HepG2 (cell line): Measurements from ENCODE around the gene CHCHD3. TPM values are rescaled to one million over a fixed set of nuclear protein-coding genes. Genes with fewer than 3 reads are reported as not detected.

Source experiments
- ATAC-seq: fragments of 200-7000 bp; cut with Tn5 transposase; 3 replicates; pipeline ENCODE4 v1.9.1; 2020; ENCODE audit warnings: mild to moderate bottlenecking, moderate library complexity
- BruUV-seq: library from RNA; stranded (reverse); fragments of 400-500 nt; replicated peaks from 2 replicates; lab custom pipeline; 2021; lab: Mats Ljungman, UMichigan
- CTCF ChIA-PET: fragments of 300-600 bp; formaldehyde crosslinking; extraction: SDS; loops from one replicate; lab custom pipeline; 2021; ENCODE audit warnings: low total read pairs, inconsistent platforms, low intra/inter-chr PET ratio; lab: Yijun Ruan, JAX
- POLR2A ChIA-PET: fragments of 350-600 bp; sonication (Branson Sonifier 250); formaldehyde crosslinking; loops from one replicate; lab custom pipeline; 2020; ENCODE audit warnings: antibody characterized with exemption, inconsistent platforms; lab: Yijun Ruan, JAX
- DNase-seq: peaks from one replicate; pipeline ENCODE4 v3.0.0-alpha.2; 2015; ENCODE audit warnings: low spot score
- FAIRE-seq: peaks from 3 replicates; lab custom pipeline; 2011; peaks lifted over from hg19 to GRCh38; lab: Jason Lieb, UNC
- H2AFZ ChIP-seq: one replicate; pipeline ENCODE4 v1.6.1; 2011; ENCODE audit warnings: low read length, inconsistent platforms
- H3K27ac ChIP-seq: fragments of 300-600 bp; 3 replicates; pipeline ENCODE4 v1.8.0; 2011; ENCODE audit warnings: mixed run types, mild to moderate bottlenecking, mixed read lengths, low read length, inconsistent platforms; ENCODE audit not compliant: insufficient read depth; ENCODE audit errors: extremely low read length
- H3K27me3 ChIP-seq, 2 experiments: fragments of 200-600 bp in 1 of 2; 2 replicates in 1 of 2; 3 replicates in 1 of 2; pipeline versions ENCODE4 v1.6.0 to v1.8.0; 2011; ENCODE audit warnings: low read length in 2 of 2, mild to moderate bottlenecking in 2 of 2, moderate library complexity in 2 of 2, inconsistent platforms in 1 of 2; ENCODE audit not compliant: insufficient read depth in 2 of 2, control insufficient read depth in 1 of 2
- H3K36me3 ChIP-seq, 2 experiments: fragments of 200-600 bp in 1 of 2; replicated peaks in 1 of 2; 2 replicates in 1 of 2; 3 replicates in 1 of 2; pipeline versions ENCODE4 v1.5.1 to v1.8.0; 2011; ENCODE audit warnings: low read length in 2 of 2, inconsistent platforms in 1 of 2; ENCODE audit not compliant: insufficient read depth in 2 of 2, control insufficient read depth in 1 of 2
- H3K4me1 ChIP-seq: 2 replicates; pipeline ENCODE4 v1.5.1; 2012; ENCODE audit warnings: low read length, inconsistent platforms; ENCODE audit not compliant: insufficient read depth
- H3K4me2 ChIP-seq: 2 replicates; pipeline ENCODE4 v1.6.0; 2011; ENCODE audit warnings: low read depth, low read length, inconsistent platforms
- H3K4me3 ChIP-seq, 3 experiments: fragments of 200-600 bp in 1 of 3; sonication (generic), shearing (Covaris generic) in 1 of 3; replicated peaks in 1 of 3; 2 replicates each; pipeline ENCODE4 v1.5.1; 2011 to 2016; ENCODE audit warnings: low read length in 3 of 3, inconsistent platforms in 2 of 3, low read depth in 2 of 3, mild to moderate bottlenecking in 2 of 3, control low read depth in 1 of 3, mixed read lengths in 1 of 3; ENCODE audit not compliant: insufficient read depth in 1 of 3
- H3K79me2 ChIP-seq: one replicate; pipeline ENCODE4 v1.6.1; 2011; ENCODE audit warnings: low read length, inconsistent platforms; ENCODE audit not compliant: insufficient read depth
- H3K9ac ChIP-seq: 2 replicates; pipeline ENCODE4 v1.6.0; 2011; ENCODE audit warnings: mild to moderate bottlenecking, low read depth, low read length, inconsistent platforms; ENCODE audit not compliant: insufficient read depth
- H3K9me3 ChIP-seq: 2 replicates; pipeline ENCODE4 v1.5.1; 2012; ENCODE audit warnings: mild to moderate bottlenecking, low read length
- H4K20me1 ChIP-seq: 2 replicates; pipeline ENCODE4 v1.6.0; 2011; ENCODE audit warnings: inconsistent platforms, mild to moderate bottlenecking, low read length, moderate library complexity; ENCODE audit not compliant: insufficient read depth
- CEBPB ChIP-seq: IDR thresholded peaks from 2 replicates; pipeline ENCODE4 v1.6.1; 2011; ENCODE audit warnings: low read depth, low read length, improper control_type of control experiment, borderline replicate concordance
- CEBPG ChIP-seq: IDR thresholded peaks from 2 replicates; pipeline ENCODE4 v1.6.1; 2016
- GABPA ChIP-seq, 2 experiments: IDR thresholded peaks; 2 replicates each; pipeline ENCODE4 v1.6.1; 2011 to 2016; ENCODE audit warnings: low read depth in 2 of 2, low read length in 1 of 2, missing biosample characterization in 1 of 2, missing genetic modification characterization in 1 of 2
- JARID2 ChIP-seq: sonication (generic); formaldehyde crosslinking; IDR thresholded peaks from 2 replicates; pipeline ENCODE4 v1.8.1; 2023; ENCODE audit warnings: missing genetic modification reagents, inconsistent platforms; ENCODE audit not compliant: insufficient replicate concordance
- NR2F2 ChIP-seq: IDR thresholded peaks from 2 replicates; pipeline ENCODE4 v1.6.1; 2012; ENCODE audit warnings: low read depth, inconsistent platforms, borderline replicate concordance
- PAF1 ChIP-seq: IDR thresholded peaks from 2 replicates; pipeline ENCODE4 v1.6.1; 2016; ENCODE audit warnings: missing genetic modification reagents, missing compliant biosample characterization
- POLR2G ChIP-seq: fragments of 200-400 bp; formaldehyde crosslinking; IDR thresholded peaks from 2 replicates; pipeline ENCODE4 v1.6.1; 2018; ENCODE audit warnings: mild to moderate bottlenecking, low read depth, low read length, moderate library complexity
- RAD51 ChIP-seq: fragments of 450-650 bp; IDR thresholded peaks from 2 replicates; pipeline ENCODE4 v1.6.1; 2016; ENCODE audit warnings: borderline replicate concordance
- RARA ChIP-seq: IDR thresholded peaks from 2 replicates; pipeline ENCODE4 v1.6.1; 2016; ENCODE audit warnings: missing genetic modification reagents, missing compliant biosample characterization
- ZNF292 ChIP-seq: sonication (generic); formaldehyde crosslinking; IDR thresholded peaks from 2 replicates; pipeline ENCODE4 v1.8.1; 2022; ENCODE audit warnings: mild to moderate bottlenecking, low read depth, missing genetic modification reagents, borderline replicate concordance
- ZNF30 ChIP-seq: sonication (generic); formaldehyde crosslinking; IDR thresholded peaks from 2 replicates; pipeline ENCODE4 v1.5.0; 2020; ENCODE audit warnings: mild to moderate bottlenecking, missing genetic modification reagents
- ZNF34 ChIP-seq: sonication (generic); formaldehyde crosslinking; IDR thresholded peaks from 2 replicates; pipeline ENCODE4 v1.4.0; 2020; ENCODE audit warnings: mild to moderate bottlenecking, missing genetic modification reagents, borderline replicate concordance
- ZNF740 ChIP-seq: sonication (generic); formaldehyde crosslinking; IDR thresholded peaks from 2 replicates; pipeline ENCODE4 v1.4.0; 2020; ENCODE audit warnings: missing genetic modification reagents
- ZNF768 ChIP-seq: sonication (generic); formaldehyde crosslinking; IDR thresholded peaks from 2 replicates; pipeline ENCODE4 v1.4.0; 2020; ENCODE audit warnings: missing genetic modification reagents
- ZNF776 ChIP-seq: sonication (generic); formaldehyde crosslinking; IDR thresholded peaks from 2 replicates; pipeline ENCODE4 v1.4.0; 2020; ENCODE audit warnings: mild to moderate bottlenecking, missing genetic modification reagents
- ZNF879 ChIP-seq: sonication (generic); formaldehyde crosslinking; IDR thresholded peaks from 2 replicates; pipeline ENCODE4 v1.8.1; 2023; ENCODE audit warnings: missing genetic modification reagents
- WGBS: methylation state at CpG from one replicate; pipeline ENCODE4 v1.1.6; 2017; ENCODE audit warnings: low lambda C conversion rate; 5-methylcytosine and 5-hydroxymethylcytosine counted together
- in situ Hi-C: cut with HindIII; loops from 2 replicates; pipeline ENCODE4 v1.10.0; 2017; ENCODE audit warnings: low pct_unique_long_range_greater_than_20kb; ENCODE audit not compliant: extremely low pct_ligation_motif_present
- intact Hi-C: fragments of 100-400 bp; cut with micrococcal nuclease; formaldehyde crosslinking; loops from one replicate; pipeline ENCODE4 v1.10.0; 2022; ENCODE audit not compliant: unreplicated experiment
- polyA plus RNA-seq, 8 experiments: library from polyadenylated mRNA; depleted of rRNA in 3 of 8; stranded (reverse) in 7 of 8; unstranded in 1 of 8; fragments of >200 nt; fragmentation: Illumina TruSeq in 4 of 8; extraction: Trizol in 4 of 8; gene quantifications; 2 replicates each; pipeline versions ENCODE4 v1.2.1 to v1.2.3, GENCODE V29; 2011 to 2016; ENCODE audit warnings: low read depth in 4 of 8, missing spikeins in 1 of 8, mixed read lengths in 1 of 8; ENCODE audit not compliant: insufficient read depth in 1 of 8
- total RNA-seq, 5 experiments: library from RNA; depleted of rRNA; stranded (reverse); fragments of >200 nt; fragmentation: Illumina TruSeq; extraction: Trizol; gene quantifications; 2 replicates each; pipeline ENCODE4 v1.2.3, GENCODE V29; 2016; ENCODE audit warnings: low read depth in 1 of 5

CHCHD3 gene
- total and polyA plus RNA-seq, 2 of the 13 experiments (the other 11 are each of a cell fraction or from before 2014, with no cell fraction given): 32.7 to 86.8 TPM

- TF ChIP-seq JARID2 (CRISPR knock-in tag) (no peak), ZNF879 (CRISPR knock-in tag) (no peak), ZNF292 (CRISPR knock-in tag) (no peak), POLR2G (no peak), RARA (CRISPR knock-in tag) (no peak), ZNF30 (no peak), NR2F2 (no peak)
Measured at GRCh38 chr7:133040178-133040577, 41.7 kb downstream of the CHCHD3 start (continued).

GRCh38 chr7:133039614-133040013 is 42.3 kb downstream of the CHCHD3 start:
- CTCF ChIA-PET: no interaction called here

More at GRCh38 chr7:133039614-133040013, 42.3 kb downstream of the CHCHD3 start:
- TF ChIP-seq CEBPG (CRISPR knock-in tag) (no peak), RAD51 (no peak), ZNF34 (CRISPR knock-in tag) (no peak), ZNF740 (no peak), ZNF776 (no peak), PAF1 (no peak), ZNF768 (CRISPR knock-in tag) (no peak), CEBPB (no peak), GABPA (IDR thresholded peaks at IDR 0.05; ENCODE audit: low read depth, low read length) (no peak), GABPA (CRISPR knock-in tag; IDR thresholded peaks at IDR 0.05; ENCODE audit: low read depth) (no peak)
- no peaks in the 10 kb centered on the region; the same call in 1 of the 2 replicates for H4K20me1 ChIP-seq
- no peak for FAIRE-seq
- no peak overlapping the region for H3K27ac ChIP-seq
- in situ Hi-C loops (no loop called here), intact Hi-C loops (no loop called here)
- no peak overlapping the region for H3K9ac ChIP-seq
- DNase-seq: no peak
- no peaks in the 10 kb centered on the region for H3K27me3 ChIP-seq
- H3K36me3 ChIP-seq: no peaks in the 10 kb centered on the region
- no peak for ATAC-seq
- POLR2A ChIA-PET: no interaction called here
- BruUV-seq: no TSS peak
- no peak overlapping the region for H3K4me2 ChIP-seq
- no peaks in the 10 kb centered on the region for H3K9me3 ChIP-seq
- H3K79me2 ChIP-seq: no peaks in the 10 kb centered on the region
- H3K4me3 ChIP-seq: no peak overlapping the region
- 100% methylated on average over 2 of the region's 2 CpGs for WGBS
- no peak overlapping the region for H2AFZ ChIP-seq
- H3K4me1 ChIP-seq: no peaks in the 10 kb centered on the region
